ENCODE measurements around the gene SPTB.

SPTB gene

DNA sequence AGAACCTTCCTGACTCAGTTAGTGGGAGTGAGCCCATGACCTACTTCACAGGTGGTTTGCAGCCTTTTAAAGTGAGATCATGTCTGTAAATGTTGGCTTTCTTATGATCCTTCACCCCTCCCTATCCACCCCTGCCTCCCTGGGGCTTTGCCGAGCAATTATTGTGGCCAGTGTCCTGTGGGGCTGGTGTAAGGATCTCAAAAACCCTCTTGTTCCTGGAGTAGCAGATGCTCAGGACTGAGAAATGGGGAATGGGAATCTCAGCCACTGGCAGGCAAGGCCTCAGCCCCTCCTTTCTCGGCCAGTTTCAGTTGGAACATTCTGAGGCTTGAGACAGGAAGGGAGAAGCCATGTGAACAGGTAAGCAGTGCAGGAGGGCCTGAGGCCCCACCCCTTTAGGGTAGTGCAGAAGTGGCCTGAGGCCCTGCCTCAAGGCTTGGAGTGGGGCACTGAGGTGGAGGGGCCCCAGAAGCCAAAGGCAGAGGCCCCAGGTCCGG is 121.6 kb downstream of the SPTB start:
- DNase-seq (ENCODE audit: low spot score): no peak
- TF ChIP-seq, protein P1, sequence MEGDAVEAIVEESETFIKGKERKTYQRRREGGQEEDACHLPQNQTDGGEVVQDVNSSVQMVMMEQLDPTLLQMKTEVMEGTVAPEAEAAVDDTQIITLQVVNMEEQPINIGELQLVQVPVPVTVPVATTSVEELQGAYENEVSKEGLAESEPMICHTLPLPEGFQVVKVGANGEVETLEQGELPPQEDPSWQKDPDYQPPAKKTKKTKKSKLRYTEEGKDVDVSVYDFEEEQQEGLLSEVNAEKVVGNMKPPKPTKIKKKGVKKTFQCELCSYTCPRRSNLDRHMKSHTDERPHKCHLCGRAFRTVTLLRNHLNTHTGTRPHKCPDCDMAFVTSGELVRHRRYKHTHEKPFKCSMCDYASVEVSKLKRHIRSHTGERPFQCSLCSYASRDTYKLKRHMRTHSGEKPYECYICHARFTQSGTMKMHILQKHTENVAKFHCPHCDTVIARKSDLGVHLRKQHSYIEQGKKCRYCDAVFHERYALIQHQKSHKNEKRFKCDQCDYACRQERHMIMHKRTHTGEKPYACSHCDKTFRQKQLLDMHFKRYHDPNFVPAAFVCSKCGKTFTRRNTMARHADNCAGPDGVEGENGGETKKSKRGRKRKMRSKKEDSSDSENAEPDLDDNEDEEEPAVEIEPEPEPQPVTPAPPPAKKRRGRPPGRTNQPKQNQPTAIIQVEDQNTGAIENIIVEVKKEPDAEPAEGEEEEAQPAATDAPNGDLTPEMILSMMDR (IDR thresholded peaks at IDR 0.05; ENCODE audit: borderline replicate concordance, control extremely low read depth, extremely low read depth, insufficient read depth, missing control alignments): no peak
- in situ Hi-C loops (cut with MboI; ENCODE audit: low sequenced_read_pairs, unreplicated experiment): no loop called here

GRCh38 chr14:64757601-64758000 is 122.1 kb downstream of the SPTB start:
- TF ChIP-seq, protein P1 (IDR thresholded peaks at IDR 0.05; ENCODE audit: borderline replicate concordance, control extremely low read depth, extremely low read depth, insufficient read depth, missing control alignments): no peak
- DNase-seq (ENCODE audit: low spot score): no peak
- in situ Hi-C loops (cut with MboI; ENCODE audit: low sequenced_read_pairs, unreplicated experiment): no loop called here

GRCh38 chr14:64756712-64757111 is 123.0 kb downstream of the SPTB start:
- TF ChIP-seq, protein P1 (IDR thresholded peaks at IDR 0.05; ENCODE audit: borderline replicate concordance, control extremely low read depth, extremely low read depth, insufficient read depth, missing control alignments): no peak
- DNase-seq (ENCODE audit: low spot score): no peak
- in situ Hi-C loops (cut with MboI; ENCODE audit: low sequenced_read_pairs, unreplicated experiment): no loop called here

- TF ChIP-seq, protein P1 (IDR thresholded peaks at IDR 0.05; ENCODE audit: borderline replicate concordance, control extremely low read depth, extremely low read depth, insufficient read depth, missing control alignments): no peak
- in situ Hi-C loops (cut with MboI; ENCODE audit: low sequenced_read_pairs, unreplicated experiment): no loop called here
- no peak for DNase-seq (ENCODE audit: low spot score)
These were observed 123.9 kb downstream of the SPTB start for GRCh38 chr14:64755781-64756221.

DNA sequence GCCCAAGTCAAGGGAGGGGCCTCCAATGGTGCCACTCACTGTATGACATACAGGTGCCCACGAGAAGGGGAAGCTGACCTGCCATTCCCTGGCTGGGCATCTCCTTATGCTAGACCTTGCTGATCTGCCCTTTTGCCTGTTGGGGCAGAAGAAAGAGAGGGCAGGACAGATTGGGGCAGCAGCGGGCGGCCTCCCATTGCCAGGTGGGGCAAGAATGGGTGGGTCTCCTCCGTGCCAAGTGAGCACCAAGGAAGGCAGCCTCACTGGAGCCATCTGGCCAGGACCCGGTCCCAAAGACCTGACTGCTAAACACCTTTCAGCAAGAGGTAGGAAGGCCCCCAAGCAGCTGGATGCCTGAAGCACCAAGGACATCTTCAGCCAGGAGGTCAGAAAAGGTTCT is 125.0 kb downstream of the SPTB start:
- DNase-seq (ENCODE audit: low spot score): no peak
- TF ChIP-seq, protein P1 (IDR thresholded peaks at IDR 0.05; ENCODE audit: borderline replicate concordance, control extremely low read depth, extremely low read depth, insufficient read depth, missing control alignments): no peak
- in situ Hi-C loops (cut with MboI; ENCODE audit: low sequenced_read_pairs, unreplicated experiment): no loop called here

DNA sequence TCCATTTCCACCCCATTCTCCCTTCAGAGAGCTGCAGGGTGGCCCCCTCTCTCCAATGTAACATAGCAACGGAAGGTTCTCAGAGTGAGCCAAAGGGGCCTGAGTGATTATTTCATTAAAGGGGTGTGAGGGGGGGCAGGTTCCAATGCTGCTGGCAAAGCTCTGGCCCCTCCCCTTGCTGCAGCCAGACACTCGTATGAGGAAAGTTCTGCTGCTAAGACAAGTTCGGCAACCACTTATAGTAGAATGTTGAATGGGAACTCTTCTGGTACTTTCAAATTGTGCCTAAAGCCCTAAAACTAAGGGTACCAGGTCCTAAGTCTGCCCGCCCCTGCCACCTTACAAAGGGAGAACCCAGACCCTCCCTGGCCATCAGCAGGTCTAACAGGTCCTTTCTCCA is 125.7 kb downstream of the SPTB start:
- no peak for DNase-seq (ENCODE audit: low spot score)
- in situ Hi-C loops (cut with MboI; ENCODE audit: low sequenced_read_pairs, unreplicated experiment): no loop called here
- TF ChIP-seq, protein P1 (IDR thresholded peaks at IDR 0.05; ENCODE audit: borderline replicate concordance, control extremely low read depth, extremely low read depth, insufficient read depth, missing control alignments): no peak

DNA sequence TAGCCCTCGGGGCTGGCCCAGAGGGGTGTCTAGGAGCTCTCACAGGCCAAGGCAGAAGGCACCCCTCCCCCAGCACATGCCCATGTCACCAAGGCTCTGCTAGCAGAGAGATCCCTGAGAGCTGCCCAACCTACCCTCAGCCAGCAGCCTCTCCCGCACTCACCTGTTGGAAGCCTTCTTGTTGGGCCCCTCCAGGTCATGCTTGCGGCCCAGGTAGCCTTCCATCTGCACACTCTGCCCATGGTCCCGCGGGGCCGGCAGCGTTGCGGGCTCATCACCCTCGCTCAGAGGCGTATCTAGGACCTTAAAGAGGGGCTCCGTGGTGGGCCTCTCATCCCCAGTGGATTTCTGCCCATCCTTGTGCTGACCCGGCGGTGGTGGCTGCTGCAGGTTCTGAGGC is 126.3 kb downstream of the SPTB start:
- in situ Hi-C loops (cut with MboI; ENCODE audit: low sequenced_read_pairs, unreplicated experiment): no loop called here
- no peak for DNase-seq (ENCODE audit: low spot score)
- TF ChIP-seq, protein P1 (IDR thresholded peaks at IDR 0.05; ENCODE audit: borderline replicate concordance, control extremely low read depth, extremely low read depth, insufficient read depth, missing control alignments): no peak
